ENCODE measurements around the gene P4HA2.

Gene P4HA2

DNA sequence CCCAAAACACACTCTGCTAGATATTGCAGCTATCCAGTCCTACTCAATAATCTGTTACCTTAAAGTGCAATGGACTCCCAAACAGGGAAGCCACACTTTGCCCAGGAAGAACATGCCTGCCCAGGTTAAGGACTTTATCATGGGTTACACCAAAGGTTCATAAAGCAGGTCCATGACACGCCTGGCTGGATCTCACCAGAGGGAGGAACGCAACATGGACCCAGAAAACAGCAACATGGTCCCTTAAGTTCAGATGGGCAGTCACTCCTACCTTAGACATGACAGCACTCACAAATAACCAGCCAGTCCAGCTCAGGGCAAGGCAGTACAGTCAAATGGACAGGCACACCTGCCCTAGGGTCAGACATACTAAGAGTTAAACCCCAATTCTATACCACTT lies 3.8 kb downstream of the P4HA2 start:
- Histone ChIP-seq H3K79me2 (ENCODE audit: insufficient read depth, low read length) (no peaks in the 10 kb centered on the region), H3K9me2 (replicated peaks; ENCODE audit: low read depth, low read length) (no peaks in the 10 kb centered on the region), H3K9me3 (ENCODE audit: insufficient read depth, low read depth, low read length) (no peaks in the 10 kb centered on the region), H3K27me3 (ENCODE audit: insufficient read depth, low read length, poor library complexity, severe bottlenecking) (no peaks in the 10 kb centered on the region), H2AFZ (ENCODE audit: low read length) (no peak overlapping the region), H3K4me2 (ENCODE audit: low read depth, low read length, poor library complexity, severe bottlenecking) (no peak overlapping the region), H3K4me1 (ENCODE audit: insufficient read depth, low read length, poor library complexity, severe bottlenecking) (peaks cover 7% of the 10 kb centered on the region), H3K36me3 (ENCODE audit: insufficient read depth, low read length) (no peaks in the 10 kb centered on the region), H3K9ac (ENCODE audit: low read depth, low read length, poor library complexity, severe bottlenecking) (no peak overlapping the region), H3F3A (ENCODE audit: low read depth) (no peaks in the 10 kb centered on the region), H3K4me3 (ENCODE audit: low read length, poor library complexity, severe bottlenecking) (no peak overlapping the region), H4K20me1 (ENCODE audit: insufficient read depth, low read length, poor library complexity, severe bottlenecking) (no peaks in the 10 kb centered on the region)
- no peak for TF ChIP-seq EZH2phosphoT487 (IDR thresholded peaks at IDR 0.05; ENCODE audit: borderline replicate concordance)
- TF ChIP-seq, protein P1, sequence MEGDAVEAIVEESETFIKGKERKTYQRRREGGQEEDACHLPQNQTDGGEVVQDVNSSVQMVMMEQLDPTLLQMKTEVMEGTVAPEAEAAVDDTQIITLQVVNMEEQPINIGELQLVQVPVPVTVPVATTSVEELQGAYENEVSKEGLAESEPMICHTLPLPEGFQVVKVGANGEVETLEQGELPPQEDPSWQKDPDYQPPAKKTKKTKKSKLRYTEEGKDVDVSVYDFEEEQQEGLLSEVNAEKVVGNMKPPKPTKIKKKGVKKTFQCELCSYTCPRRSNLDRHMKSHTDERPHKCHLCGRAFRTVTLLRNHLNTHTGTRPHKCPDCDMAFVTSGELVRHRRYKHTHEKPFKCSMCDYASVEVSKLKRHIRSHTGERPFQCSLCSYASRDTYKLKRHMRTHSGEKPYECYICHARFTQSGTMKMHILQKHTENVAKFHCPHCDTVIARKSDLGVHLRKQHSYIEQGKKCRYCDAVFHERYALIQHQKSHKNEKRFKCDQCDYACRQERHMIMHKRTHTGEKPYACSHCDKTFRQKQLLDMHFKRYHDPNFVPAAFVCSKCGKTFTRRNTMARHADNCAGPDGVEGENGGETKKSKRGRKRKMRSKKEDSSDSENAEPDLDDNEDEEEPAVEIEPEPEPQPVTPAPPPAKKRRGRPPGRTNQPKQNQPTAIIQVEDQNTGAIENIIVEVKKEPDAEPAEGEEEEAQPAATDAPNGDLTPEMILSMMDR (conservative IDR thresholded peaks at IDR 0.05; ENCODE audit: low read length) = no peak

DNA sequence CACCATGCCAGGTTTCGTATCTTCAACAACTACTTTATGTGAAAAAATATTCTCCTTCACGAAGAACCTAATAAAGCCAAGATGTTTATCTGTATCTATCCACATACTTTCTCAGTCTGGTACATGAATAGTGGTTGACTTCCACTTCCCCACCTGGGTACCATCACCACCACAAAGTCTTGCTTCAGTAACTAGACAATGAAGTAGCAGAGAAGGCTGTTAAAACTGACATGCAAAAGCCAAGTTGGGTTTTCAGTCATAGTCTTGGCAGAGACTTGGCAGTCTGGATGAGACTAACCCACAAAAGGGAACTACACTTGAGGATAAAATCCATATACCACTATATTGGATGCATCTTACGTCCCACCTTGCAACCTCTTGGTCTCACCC lies 5.0 kb downstream of the P4HA2 start:
- Histone ChIP-seq H3F3A (ENCODE audit: low read depth) (no peaks in the 10 kb centered on the region), H3K79me2 (ENCODE audit: insufficient read depth, low read length) (no peaks in the 10 kb centered on the region), H3K27me3 (ENCODE audit: insufficient read depth, low read length, poor library complexity, severe bottlenecking) (no peaks in the 10 kb centered on the region), H2AFZ (ENCODE audit: low read length) (no peak overlapping the region), H3K4me2 (ENCODE audit: low read depth, low read length, poor library complexity, severe bottlenecking) (no peak overlapping the region), H3K4me3 (ENCODE audit: low read length, poor library complexity, severe bottlenecking) (no peak overlapping the region), H3K4me1 (ENCODE audit: insufficient read depth, low read length, poor library complexity, severe bottlenecking) (peaks cover 6% of the 10 kb centered on the region), H3K9me2 (replicated peaks; ENCODE audit: low read depth, low read length) (no peaks in the 10 kb centered on the region), H3K36me3 (ENCODE audit: insufficient read depth, low read length) (no peaks in the 10 kb centered on the region), H3K9ac (ENCODE audit: low read depth, low read length, poor library complexity, severe bottlenecking) (no peak overlapping the region), H4K20me1 (ENCODE audit: insufficient read depth, low read length, poor library complexity, severe bottlenecking) (no peaks in the 10 kb centered on the region), H3K9me3 (ENCODE audit: insufficient read depth, low read depth, low read length) (no peaks in the 10 kb centered on the region)
- TF ChIP-seq, protein P1 (conservative IDR thresholded peaks at IDR 0.05; ENCODE audit: low read length) = no peak
- no peak for TF ChIP-seq EZH2phosphoT487 (IDR thresholded peaks at IDR 0.05; ENCODE audit: borderline replicate concordance)

DNA sequence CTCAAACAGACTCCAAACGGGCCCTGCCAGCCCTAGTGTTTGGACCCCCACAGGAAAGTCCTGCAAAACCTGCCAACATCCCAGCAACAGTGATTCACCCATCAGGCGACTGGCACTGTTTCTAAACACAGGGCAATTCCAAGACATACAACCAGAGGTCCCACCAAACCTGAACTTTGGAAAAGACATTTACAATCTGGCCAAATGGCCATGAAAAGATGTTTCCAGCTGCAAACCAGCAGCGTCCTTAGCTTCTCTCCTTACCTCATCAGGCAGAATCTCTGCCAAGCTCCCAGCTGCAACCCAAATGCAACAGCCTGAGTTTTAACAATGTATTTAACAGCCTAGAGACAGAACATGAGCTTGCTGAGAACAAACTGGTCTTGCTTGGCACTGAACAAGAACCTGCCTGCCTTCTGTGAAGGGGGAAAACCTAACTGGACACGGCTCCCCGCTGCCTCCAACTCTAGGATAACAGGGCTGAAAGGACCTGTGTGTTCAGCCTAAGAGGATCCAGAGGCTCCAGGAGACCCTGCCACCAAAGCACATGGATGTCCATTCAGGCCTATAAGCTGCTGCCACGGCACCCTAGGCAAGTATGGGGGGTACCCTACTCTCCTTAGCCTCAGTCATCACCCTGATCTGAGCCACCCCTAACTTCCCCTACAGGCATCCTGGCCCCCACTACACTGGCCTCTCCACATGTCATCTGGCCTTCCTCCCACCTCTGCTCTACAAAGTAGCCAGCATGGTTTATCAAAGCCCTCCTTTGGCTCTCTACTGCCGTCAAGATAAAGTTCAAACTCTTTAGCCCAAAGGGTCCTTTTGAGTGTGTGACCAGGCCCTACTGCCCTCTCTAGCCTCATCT lies 5.6 kb downstream of the P4HA2 start:
- no peak overlapping the region for H2AFZ ChIP-seq (ENCODE audit: low read length)
- H3K9ac ChIP-seq (ENCODE audit: low read depth, low read length, poor library complexity, severe bottlenecking) = no peak overlapping the region
- H3K4me3 ChIP-seq (ENCODE audit: low read length, poor library complexity, severe bottlenecking) = no peak overlapping the region
- TF ChIP-seq EZH2phosphoT487 (IDR thresholded peaks at IDR 0.05; ENCODE audit: borderline replicate concordance) = no peak
- TF ChIP-seq, protein P1 (conservative IDR thresholded peaks at IDR 0.05; ENCODE audit: low read length) = no peak
- H3K79me2 ChIP-seq (ENCODE audit: insufficient read depth, low read length) = no peaks in the 10 kb centered on the region
- H3K27me3 ChIP-seq (ENCODE audit: insufficient read depth, low read length, poor library complexity, severe bottlenecking) = no peaks in the 10 kb centered on the region
- no peaks in the 10 kb centered on the region for H3K9me2 ChIP-seq (replicated peaks; ENCODE audit: low read depth, low read length)
- H3K4me1 ChIP-seq (ENCODE audit: insufficient read depth, low read length, poor library complexity, severe bottlenecking) = peaks cover 6% of the 10 kb centered on the region
- no peaks in the 10 kb centered on the region for H4K20me1 ChIP-seq (ENCODE audit: insufficient read depth, low read length, poor library complexity, severe bottlenecking)
- H3K36me3 ChIP-seq (ENCODE audit: insufficient read depth, low read length) = no peaks in the 10 kb centered on the region
- H3F3A ChIP-seq (ENCODE audit: low read depth) = no peaks in the 10 kb centered on the region
- no peak overlapping the region for H3K4me2 ChIP-seq (ENCODE audit: low read depth, low read length, poor library complexity, severe bottlenecking)
- H3K9me3 ChIP-seq (ENCODE audit: insufficient read depth, low read depth, low read length) = no peaks in the 10 kb centered on the region
